Measurements from ENCODE around the gene CAMTA1. TPM values are rescaled to one million over a fixed set of nuclear protein-coding genes. Genes with fewer than 3 reads are reported as not detected.

The CAMTA1 gene
- total and polyA plus RNA-seq, 9 of the 15 experiments (the other 6 are each of a cell fraction or from before 2014, with no cell fraction given) = 43.9 to 161 (median 65.9) TPM

GRCh38 chr1:7299329-7299799, 514.1 kb downstream of the CAMTA1 start (continued):
- TF ChIP-seq, protein P1, sequence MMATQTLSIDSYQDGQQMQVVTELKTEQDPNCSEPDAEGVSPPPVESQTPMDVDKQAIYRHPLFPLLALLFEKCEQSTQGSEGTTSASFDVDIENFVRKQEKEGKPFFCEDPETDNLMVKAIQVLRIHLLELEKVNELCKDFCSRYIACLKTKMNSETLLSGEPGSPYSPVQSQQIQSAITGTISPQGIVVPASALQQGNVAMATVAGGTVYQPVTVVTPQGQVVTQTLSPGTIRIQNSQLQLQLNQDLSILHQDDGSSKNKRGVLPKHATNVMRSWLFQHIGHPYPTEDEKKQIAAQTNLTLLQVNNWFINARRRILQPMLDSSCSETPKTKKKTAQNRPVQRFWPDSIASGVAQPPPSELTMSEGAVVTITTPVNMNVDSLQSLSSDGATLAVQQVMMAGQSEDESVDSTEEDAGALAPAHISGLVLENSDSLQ (IDR thresholded peaks at IDR 0.05) = no peak
- no peak for TF ChIP-seq HBP1 (CRISPR knock-in tag; IDR thresholded peaks at IDR 0.05)
- TF ChIP-seq STAT5A (IDR thresholded peaks at IDR 0.05; ENCODE audit: borderline replicate concordance, low read length) = no peak

GRCh38 chr1:7299994-7300393, 514.7 kb downstream of the CAMTA1 start:
- no peak overlapping the region for H3K4me3 ChIP-seq
- H3K79me2 ChIP-seq (ENCODE audit: control insufficient read depth, insufficient read depth, low read length) = no peaks in the 10 kb centered on the region
- BruUV-seq (replicated peaks) = no TSS peak
- TF ChIP-seq, protein P2, sequence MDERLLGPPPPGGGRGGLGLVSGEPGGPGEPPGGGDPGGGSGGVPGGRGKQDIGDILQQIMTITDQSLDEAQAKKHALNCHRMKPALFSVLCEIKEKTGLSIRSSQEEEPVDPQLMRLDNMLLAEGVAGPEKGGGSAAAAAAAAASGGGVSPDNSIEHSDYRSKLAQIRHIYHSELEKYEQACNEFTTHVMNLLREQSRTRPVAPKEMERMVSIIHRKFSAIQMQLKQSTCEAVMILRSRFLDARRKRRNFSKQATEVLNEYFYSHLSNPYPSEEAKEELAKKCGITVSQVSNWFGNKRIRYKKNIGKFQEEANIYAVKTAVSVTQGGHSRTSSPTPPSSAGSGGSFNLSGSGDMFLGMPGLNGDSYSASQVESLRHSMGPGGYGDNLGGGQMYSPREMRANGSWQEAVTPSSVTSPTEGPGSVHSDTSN (CRISPR knock-in tag; IDR thresholded peaks at IDR 0.05; ENCODE audit: low read depth) = no peak
- TF ChIP-seq, protein P2 (tag; conservative IDR thresholded peaks at IDR 0.05; ENCODE audit: low read depth) = no peak
- TF ChIP-seq ZNF436 (CRISPR knock-in tag; IDR thresholded peaks at IDR 0.05) = no peak
- no peak for TF ChIP-seq CREB3 (tag; conservative IDR thresholded peaks at IDR 0.05; ENCODE audit: low read depth)
- TF ChIP-seq FOSL1 (tag; conservative IDR thresholded peaks at IDR 0.05) = no peak
- no peak for TF ChIP-seq ZBTB9 (CRISPR knock-in tag; IDR thresholded peaks at IDR 0.05)
- no peak for TF ChIP-seq ETS2 (tag; IDR thresholded peaks at IDR 0.05; ENCODE audit: borderline replicate concordance, poor library complexity, severe bottlenecking)
- TF ChIP-seq HCFC1 (IDR thresholded peaks at IDR 0.05; ENCODE audit: low read depth, low read length) = no peak
- TF ChIP-seq MBD2 (IDR thresholded peaks at IDR 0.05; ENCODE audit: borderline replicate concordance, low read depth) = no peak
- TF ChIP-seq PHF8 (IDR thresholded peaks at IDR 0.05; ENCODE audit: borderline replicate concordance, low read length) = no peak
- no peak overlapping the region for H3K27ac ChIP-seq (ENCODE audit: extremely low read depth, low read depth, low read length)
- H3K9me1 ChIP-seq (ENCODE audit: control insufficient read depth, insufficient read depth, low read length) = no peaks in the 10 kb centered on the region
- FAIRE-seq (no peak), DNase-seq (ENCODE audit: extremely low read depth in 1 of 4, low spot score in 3 of 4) (no peak), ATAC-seq (no peak)
- in situ Hi-C loops (cut with MboI) = no loop called here
- no peaks in the 10 kb centered on the region for H3K36me3 ChIP-seq (ENCODE audit: control insufficient read depth, insufficient read depth, low read length)
- peaks cover 4 to 9% of the 10 kb centered on the region in 2 experiments; a peak in 2 of 5 replicates for H3K27me3 ChIP-seq (ENCODE audit: control insufficient read depth in 2 of 2, insufficient read depth in 2 of 2, low read length in 2 of 2)
- H3K4me2 ChIP-seq (ENCODE audit: insufficient read depth, low read length) = no peak overlapping the region
- H3K4me1 ChIP-seq (replicated peaks in 1 of 2; ENCODE audit: control insufficient read depth in 2 of 2, insufficient read depth in 2 of 2, low read length in 2 of 2) = no peaks in the 10 kb centered on the region
- no peak overlapping the region for H2AFZ ChIP-seq (ENCODE audit: low read depth, low read length)
- POLR2A ChIA-PET = no interaction called here
- CTCF ChIA-PET (ENCODE audit: low intra/inter-chr PET ratio) = no interaction called here
- intact Hi-C loops (cut with micrococcal nuclease) = no loop called here
- 3% methylated on average over 2 of the region's 2 CpGs for WGBS (ENCODE audit: insufficient coverage, low coverage, missing lambda C conversion rate)
- no peaks in the 10 kb centered on the region for H4K20me1 ChIP-seq (replicated peaks; ENCODE audit: control insufficient read depth, insufficient read depth, low read length)
- H3K9me3 ChIP-seq (replicated peaks; ENCODE audit: control insufficient read depth, insufficient read depth, low read depth, low read length) = no peaks in the 10 kb centered on the region
- H3K9ac ChIP-seq (ENCODE audit: insufficient read depth in 1 of 2, low read depth in 2 of 2, low read length in 2 of 2) = no peak overlapping the region
